HG02938 (cell line): ENCODE data around the gene MIA2.
A peak's percentile ranks its signal among the peaks of the same experiment; 100 is the strongest.

ENCODE experiments used
- ATAC-seq: cut with Tn5 transposase; IDR thresholded peaks from one replicate; pipeline ENCODE4 v1.9.1; 2021; ENCODE audit warnings: mild to moderate bottlenecking, moderate library complexity; ENCODE audit not compliant: unreplicated experiment

Gene MIA2

GRCh38 chr14:39376667-39377403 lies 143.1 kb downstream of the MIA2 start:
- no peak for ATAC-seq

GRCh38 chr14:39381366-39381765 lies 147.7 kb downstream of the MIA2 start:
- ATAC-seq = no peak

GRCh38 chr14:39382463-39382862 lies 148.7 kb downstream of the MIA2 start:
- no peak for ATAC-seq

GRCh38 chr14:39383026-39383660 lies 149.4 kb downstream of the MIA2 start:
- peak; percentile 85 for ATAC-seq

GRCh38 chr14:39383741-39384140 lies 150.0 kb downstream of the MIA2 start:
- ATAC-seq = no peak

DNA sequence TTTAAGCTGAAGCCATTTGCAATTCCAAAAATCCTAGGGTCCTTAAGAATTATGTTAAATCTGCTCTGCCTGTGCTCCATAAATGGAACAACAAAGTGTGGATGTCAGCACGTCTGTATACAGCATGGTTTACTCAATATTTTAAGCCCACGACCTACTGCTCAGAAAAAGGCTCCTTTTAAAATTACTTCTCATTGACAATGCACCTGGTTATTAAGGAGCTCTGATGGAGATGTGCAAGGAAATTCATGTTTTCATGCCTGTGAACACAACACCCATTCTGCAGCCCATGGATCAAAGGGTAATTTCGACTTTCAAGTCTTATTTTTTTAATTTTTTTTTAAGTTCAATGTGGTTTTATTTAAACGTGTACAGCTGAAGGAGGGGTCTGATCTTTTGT lies 150.5 kb downstream of the MIA2 start:
- ATAC-seq = no peak

DNA sequence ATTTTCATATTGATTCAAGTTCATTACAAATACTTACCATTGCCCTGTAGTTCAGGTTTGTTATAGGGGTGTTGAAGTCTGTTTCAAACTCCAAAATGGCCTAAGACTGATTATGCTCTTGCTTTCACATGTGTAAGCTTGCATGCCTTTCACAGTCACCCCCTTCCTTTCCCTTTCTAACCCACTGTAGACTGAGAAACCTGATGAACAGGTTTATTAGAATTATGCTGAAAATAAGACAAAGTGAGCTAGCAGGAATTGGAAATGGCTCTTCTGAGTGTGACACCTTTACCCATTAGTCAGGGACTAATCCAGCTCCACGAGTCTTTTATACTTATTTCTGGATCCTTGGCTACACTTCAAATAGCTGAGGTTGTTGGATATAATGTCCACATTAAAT lies 159.6 kb downstream of the MIA2 start:
- ATAC-seq = no peak

- ATAC-seq = no peak
Measured at GRCh38 chr14:39395555-39396254, 162.0 kb downstream of the MIA2 start.

DNA sequence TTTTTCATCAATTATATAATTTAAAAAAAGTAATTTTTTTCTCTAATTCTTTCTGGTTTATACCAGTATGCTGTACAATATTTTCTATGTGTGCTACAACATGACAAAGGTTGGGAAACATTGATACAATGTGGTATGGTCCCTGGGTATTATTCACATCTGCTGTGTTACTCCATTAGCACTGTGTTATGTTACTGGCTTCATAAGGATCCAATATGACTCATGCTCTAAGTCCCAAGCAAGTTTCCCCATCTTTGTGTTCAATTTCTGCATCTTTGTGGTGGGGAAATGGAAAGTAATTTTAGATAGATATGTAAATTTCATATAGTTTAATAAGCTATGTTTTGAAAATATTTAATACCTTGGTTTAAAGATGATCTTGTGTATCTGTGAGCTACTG lies 162.7 kb downstream of the MIA2 start:
- ATAC-seq = no peak

GRCh38 chr14:39398382-39398781 lies 164.7 kb downstream of the MIA2 start:
- no peak for ATAC-seq

DNA sequence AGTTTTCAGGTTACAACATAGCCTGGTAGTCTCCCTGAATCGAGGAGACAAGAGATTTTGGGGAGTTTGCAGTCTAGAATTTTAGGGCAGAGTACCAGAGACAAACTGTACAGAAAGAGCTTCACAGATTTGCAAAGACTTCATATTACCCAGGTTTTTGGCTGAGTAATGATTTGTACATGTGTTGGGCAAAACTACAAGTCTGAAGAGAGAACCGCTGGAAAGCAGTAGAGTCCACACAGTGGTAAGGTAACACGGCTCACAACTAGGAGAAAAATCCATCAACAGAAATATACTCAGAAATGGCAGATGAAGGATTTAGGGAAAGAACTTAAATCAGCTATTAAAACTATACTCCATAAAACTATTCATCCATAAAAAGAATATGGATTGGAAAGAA lies 172.8 kb downstream of the MIA2 start:
- no peak for ATAC-seq

GRCh38 chr14:39416072-39416471 lies 182.4 kb downstream of the MIA2 start:
- no peak for ATAC-seq

DNA sequence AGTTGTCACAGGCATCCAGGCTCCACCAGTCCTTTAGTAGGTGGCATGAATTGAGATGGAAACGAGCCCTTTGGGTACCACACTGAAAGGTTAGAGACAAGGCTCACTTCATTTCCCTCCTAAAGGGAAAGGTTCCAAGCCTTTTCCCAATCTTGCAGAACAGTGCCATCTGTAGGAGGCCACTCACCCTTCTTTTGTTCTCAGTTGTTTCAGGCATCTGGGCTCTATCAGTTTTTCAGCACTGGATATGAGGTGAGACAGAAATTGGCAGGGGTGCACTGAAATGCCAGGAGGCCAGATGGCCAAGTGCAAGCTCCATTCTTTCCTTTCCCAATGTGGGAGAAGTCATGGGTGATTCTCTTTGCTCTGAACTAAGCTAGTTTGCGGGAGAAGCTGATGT lies 183.3 kb downstream of the MIA2 start:
- ATAC-seq = no peak

DNA sequence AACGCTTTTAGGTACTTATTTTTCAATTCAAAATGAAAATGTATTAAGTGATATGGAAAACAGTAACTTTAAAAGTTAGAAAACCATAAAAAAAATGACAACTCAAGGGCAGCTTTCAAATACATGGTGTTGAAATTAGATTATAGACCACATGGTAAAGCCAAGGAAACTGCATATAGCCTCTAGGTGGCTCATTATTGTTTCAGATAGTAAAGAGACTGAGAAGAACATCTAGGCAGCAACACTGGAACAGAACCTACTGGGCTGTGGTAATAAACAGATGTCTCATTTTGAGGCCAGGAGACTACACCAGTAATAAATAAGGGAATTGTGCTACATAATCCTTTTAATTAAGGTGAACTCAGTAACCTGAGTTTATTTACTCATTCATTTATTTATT lies 185.6 kb downstream of the MIA2 start:
- ATAC-seq = no peak

GRCh38 chr14:39422243-39422642 lies 188.5 kb downstream of the MIA2 start:
- ATAC-seq = no peak

DNA sequence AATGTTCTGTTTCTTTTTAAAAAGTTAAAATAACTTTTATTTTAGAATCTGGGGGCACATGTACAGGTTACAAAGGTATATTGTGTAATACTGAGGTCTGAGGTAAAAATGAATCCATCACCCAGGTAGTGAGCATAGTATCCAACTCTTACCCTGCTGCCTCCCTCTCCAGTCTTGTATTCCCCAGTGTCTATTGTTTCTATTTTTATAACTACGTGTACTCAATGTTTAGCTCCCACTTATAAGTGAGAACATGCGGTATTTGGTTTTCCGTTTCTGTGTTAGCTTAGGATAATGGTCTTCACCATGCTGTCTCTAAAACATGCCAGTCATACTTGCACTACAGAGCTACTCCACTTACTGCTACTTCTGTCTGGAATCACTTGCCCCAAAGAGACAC lies 190.1 kb downstream of the MIA2 start:
- no peak for ATAC-seq

DNA sequence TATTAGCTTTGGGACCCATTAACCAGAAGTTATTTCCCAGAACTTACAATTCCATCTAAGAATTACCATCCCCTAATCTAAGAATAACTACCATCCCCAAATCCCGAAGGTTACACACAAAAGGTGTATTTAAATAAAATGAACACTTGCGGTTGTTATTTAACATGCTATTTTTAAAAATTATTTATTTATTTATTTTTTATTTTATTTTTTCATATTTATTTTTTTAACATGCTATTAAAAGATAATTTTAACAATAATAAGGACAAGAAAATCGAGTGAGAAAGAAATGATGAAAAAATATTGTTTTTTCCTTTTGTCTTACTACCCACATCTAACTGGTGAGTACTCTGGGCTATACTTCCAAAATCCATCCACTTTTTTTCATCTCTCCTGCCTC lies 192.2 kb downstream of the MIA2 start:
- ATAC-seq = no peak

DNA sequence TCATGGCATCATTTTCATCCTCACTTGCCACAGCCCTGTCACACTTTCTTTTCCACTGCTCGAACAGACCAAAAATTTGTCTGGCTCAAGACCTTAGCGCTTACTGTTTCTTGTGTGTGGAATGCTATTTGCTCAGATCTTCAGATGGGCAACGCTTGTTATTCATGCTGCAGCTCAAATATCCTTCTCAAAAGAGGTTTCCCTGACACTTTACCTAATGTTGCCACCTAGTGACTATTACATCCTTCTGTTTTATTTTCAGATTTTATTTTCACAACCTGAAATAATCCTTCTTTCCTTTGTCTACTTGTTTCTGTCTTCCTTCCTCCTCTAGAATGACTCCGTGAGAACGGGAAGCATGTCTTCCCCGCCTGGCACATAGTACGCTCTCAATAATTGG lies 192.9 kb downstream of the MIA2 start:
- no peak for ATAC-seq

- no peak for ATAC-seq
Measured at GRCh38 chr14:39428118-39428517, 194.4 kb downstream of the MIA2 start.

DNA sequence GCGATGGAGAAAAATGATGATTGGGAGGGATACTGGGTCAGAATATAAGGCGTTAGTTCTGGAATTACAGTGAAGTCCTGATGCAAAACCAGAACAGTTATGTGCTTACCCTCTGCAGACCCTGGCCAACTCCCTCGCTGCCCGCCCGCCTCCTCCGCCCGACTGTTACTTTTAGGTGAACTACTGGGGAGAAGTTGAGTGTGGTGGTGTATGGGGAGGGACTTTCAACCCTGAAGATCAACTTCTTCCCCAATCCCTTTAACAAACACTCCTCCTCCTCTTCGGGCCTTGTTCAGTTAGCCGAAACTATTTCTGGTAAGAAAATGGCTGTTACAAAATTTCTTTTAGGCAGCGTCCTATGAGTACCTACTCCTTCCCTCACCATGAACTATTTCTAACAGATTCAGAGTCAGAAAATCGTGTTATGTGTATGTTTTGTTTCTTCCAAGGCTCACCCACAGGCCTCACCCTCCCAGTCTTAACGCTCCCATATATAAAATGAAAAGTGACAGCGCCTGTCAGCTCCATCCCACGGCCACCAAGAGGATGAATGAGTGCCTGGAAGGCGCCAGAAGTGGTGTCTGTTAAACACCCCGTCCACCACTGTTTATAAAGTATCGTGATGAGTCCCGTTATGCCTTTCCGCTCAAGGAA lies 197.2 kb downstream of the MIA2 start:
- peak; percentile 2 for ATAC-seq

GRCh38 chr14:39431416-39432178 lies 197.9 kb downstream of the MIA2 start:
- peak; percentile 18 for ATAC-seq
